IMR-90 (cell line): ENCODE results near the gene REC114. TPM values are rescaled to one million over a fixed set of nuclear protein-coding genes. Genes with fewer than 3 reads are reported as not detected.

ENCODE experiments used
- ATAC-seq: fragments of 200-7000 bp; cut with Tn5 transposase; 2 replicates; pipeline ENCODE4 v1.9.1; 2020; ENCODE audit warnings: low read depth, mild to moderate bottlenecking, moderate library complexity
- BruUV-seq: library from RNA; stranded (reverse); fragments of 400-500 nt; replicated peaks from 2 replicates; lab custom pipeline; 2021; lab: Mats Ljungman, UMichigan
- CTCF ChIA-PET: fragments of 300-600 bp; formaldehyde crosslinking; extraction: SDS; loops from one replicate; lab custom pipeline; 2021; ENCODE audit warnings: antibody characterized with exemption; lab: Yijun Ruan, JAX
- POLR2A ChIA-PET: fragments of 300-600 bp; sonication (Branson Sonifier 250); formaldehyde crosslinking; loops from one replicate; lab custom pipeline; 2022; ENCODE audit warnings: antibody characterized with exemption; ENCODE audit not compliant: unreplicated experiment; lab: Charles Lee
- DNase-seq: peaks from one replicate; pipeline ENCODE4 v3.0.0; 2013
- H2AFZ ChIP-seq: replicated peaks from 2 replicates; pipeline ENCODE3; 2013; ENCODE audit warnings: low read length, mild to moderate bottlenecking; ENCODE audit not compliant: poor library complexity
- H2AK5ac ChIP-seq: 2 replicates; pipeline ENCODE4 v1.6.1; 2013; ENCODE audit warnings: low read depth, low read length, inconsistent platforms
- H2AK9ac ChIP-seq: replicated peaks from 2 replicates; pipeline ENCODE3; 2013; ENCODE audit warnings: mild to moderate bottlenecking, low read depth, low read length, moderate library complexity; ENCODE audit not compliant: poor library complexity
- H2BK120ac ChIP-seq: 2 replicates; pipeline ENCODE4 v1.6.1; 2013; ENCODE audit warnings: low read depth, low read length, inconsistent platforms
- H2BK15ac ChIP-seq: 3 replicates; pipeline ENCODE4 v1.6.1; 2013; ENCODE audit warnings: low read depth, low read length, inconsistent platforms
- H2BK20ac ChIP-seq: 2 replicates; pipeline ENCODE4 v1.6.1; 2013; ENCODE audit warnings: low read depth, mild to moderate bottlenecking, inconsistent platforms, low read length, moderate library complexity
- H2BK5ac ChIP-seq: 2 replicates; pipeline ENCODE4 v1.6.1; 2013; ENCODE audit warnings: mild to moderate bottlenecking, low read depth, low read length, inconsistent platforms; ENCODE audit not compliant: poor library complexity, severe bottlenecking
- H3K14ac ChIP-seq: replicated peaks from 2 replicates; pipeline ENCODE4 v1.6.1; 2013; ENCODE audit warnings: low read depth, low read length, inconsistent platforms
- H3K18ac ChIP-seq: 2 replicates; pipeline ENCODE4 v1.6.1; 2013; ENCODE audit warnings: low read depth, low read length, control low read depth
- H3K23ac ChIP-seq: 2 replicates; pipeline ENCODE4 v1.6.1; 2013; ENCODE audit warnings: low read depth, low read length, inconsistent platforms
- H3K27ac ChIP-seq: 2 replicates; pipeline ENCODE4 v1.5.1; 2013; ENCODE audit warnings: mild to moderate bottlenecking, control low read depth, low read length; ENCODE audit not compliant: insufficient read depth
- H3K27me3 ChIP-seq: 2 replicates; pipeline ENCODE4 v1.6.1; 2013; ENCODE audit warnings: low read length; ENCODE audit not compliant: control insufficient read depth, insufficient read depth
- H3K36me3 ChIP-seq: 2 replicates; pipeline ENCODE4 v1.6.1; 2013; ENCODE audit warnings: low read length, mixed read lengths; ENCODE audit not compliant: control insufficient read depth, insufficient read depth
- H3K4ac ChIP-seq: 2 replicates; pipeline ENCODE4 v1.6.1; 2013; ENCODE audit warnings: low read depth, low read length, inconsistent platforms
- H3K4me1 ChIP-seq: 2 replicates; pipeline ENCODE4 v1.6.1; 2013; ENCODE audit warnings: low read length, mixed read lengths; ENCODE audit not compliant: control insufficient read depth, insufficient read depth
- H3K4me2 ChIP-seq: 2 replicates; pipeline ENCODE4 v1.6.1; 2013; ENCODE audit warnings: low read depth, mild to moderate bottlenecking, control low read depth, low read length, moderate library complexity
- H3K4me3 ChIP-seq: 2 replicates; pipeline ENCODE4 v1.5.1; 2013; ENCODE audit warnings: low read depth, mild to moderate bottlenecking, control low read depth, low read length, moderate library complexity; ENCODE audit not compliant: insufficient read depth
- H3K56ac ChIP-seq: 2 replicates; pipeline ENCODE4 v1.6.1; 2013; ENCODE audit warnings: low read length, inconsistent platforms; ENCODE audit not compliant: insufficient read depth; ENCODE audit errors: extremely low read depth
- H3K79me1 ChIP-seq, 2 experiments: 2 replicates each; pipeline ENCODE4 v1.6.1; 2013; ENCODE audit warnings: low read length in 2 of 2, inconsistent platforms in 1 of 2, low read depth in 1 of 2
- H3K9ac ChIP-seq: 2 replicates; pipeline ENCODE4 v1.6.1; 2013; ENCODE audit warnings: low read depth, low read length, control low read depth
- H3K9me1 ChIP-seq: 2 replicates; pipeline ENCODE4 v1.6.1; 2013; ENCODE audit warnings: low read length, inconsistent platforms; ENCODE audit not compliant: insufficient read depth
- H3K9me3 ChIP-seq: 2 replicates; pipeline ENCODE4 v1.6.1; 2013; ENCODE audit warnings: low read length; ENCODE audit not compliant: control insufficient read depth, insufficient read depth
- H4K20me1 ChIP-seq: 2 replicates; pipeline ENCODE4 v1.6.1; 2013; ENCODE audit warnings: low read length, inconsistent platforms; ENCODE audit not compliant: insufficient read depth
- H4K5ac ChIP-seq: 2 replicates; pipeline ENCODE4 v1.6.1; 2013; ENCODE audit warnings: mild to moderate bottlenecking, low read depth, low read length, control low read depth
- H4K8ac ChIP-seq, 2 experiments: 2 replicates each; pipeline ENCODE4 v1.6.1; 2013; ENCODE audit warnings: low read depth in 2 of 2, low read length in 2 of 2, control low read depth in 1 of 2, inconsistent platforms in 1 of 2
- H4K91ac ChIP-seq: 2 replicates; pipeline ENCODE4 v1.6.1; 2013; ENCODE audit warnings: low read depth, low read length, inconsistent platforms; ENCODE audit not compliant: insufficient read depth
- CTCF ChIP-seq: conservative IDR thresholded peaks from 2 replicates; pipeline ENCODE4 v1.5.1; 2012; ENCODE audit warnings: mild to moderate bottlenecking, low read depth, low read length, improper control_type of control experiment
- MAFK ChIP-seq: IDR thresholded peaks from 2 replicates; pipeline ENCODE4 v1.6.1; 2012; ENCODE audit warnings: low read depth, low read length, improper control_type of control experiment
- NFE2L2 ChIP-seq: fragments of 150-350 bp; IDR thresholded peaks from 2 replicates; pipeline ENCODE4 v1.6.1; 2016; ENCODE audit warnings: low read depth, mild to moderate bottlenecking, low read length
- RAD21 ChIP-seq: IDR thresholded peaks from 2 replicates; pipeline ENCODE4 v1.6.1; 2012; ENCODE audit warnings: low read length, improper control_type of control experiment
- SMC3 ChIP-seq: fragments of 150-350 bp; IDR thresholded peaks from 2 replicates; pipeline ENCODE4 v1.6.1; 2016; ENCODE audit warnings: low read depth, mild to moderate bottlenecking, antibody characterized with exemption, low read length, moderate library complexity
- USF2 ChIP-seq: fragments of 150-350 bp; IDR thresholded peaks from 2 replicates; pipeline ENCODE4 v1.6.1; 2017; ENCODE audit warnings: mild to moderate bottlenecking, antibody characterized with exemption, low read length, low read depth
- WGBS, 2 experiments: methylation state at CpG; one replicate each; pipeline versions ENCODE4 v1.1.5 to v1.1.7; 2013; ENCODE audit warnings: missing lambda C conversion rate in 2 of 2; ENCODE audit not compliant: insufficient read length in 1 of 2; ENCODE audit errors: extremely low coverage in 2 of 2; 5-methylcytosine and 5-hydroxymethylcytosine counted together
- dilution Hi-C: fragments of 300-500 bp; cut with HindIII; formaldehyde crosslinking; loops from one replicate; pipeline ENCODE4 v1.14.3; 2018; ENCODE audit warnings: low sequenced_read_pairs; ENCODE audit not compliant: unreplicated experiment
- in situ Hi-C: fragments of 300-500 bp; cut with MboI; formaldehyde crosslinking; loops from 3 replicates; pipeline ENCODE4 v1.14.3; 2019; ENCODE audit warnings: low sequenced_read_pairs, inconsistent platforms, mixed read lengths
- intact Hi-C: fragments of 100-400 bp; cut with micrococcal nuclease; formaldehyde crosslinking; loops from 2 replicates; pipeline ENCODE4 v1.10.0; 2022
- polyA plus RNA-seq, 3 experiments: library from polyadenylated mRNA; depleted of rRNA; stranded (reverse); fragments of >200 nt; gene quantifications; 2 replicates each; pipeline ENCODE4 v1.2.3, GENCODE V29; 2012; ENCODE audit warnings: low replicate concordance in 1 of 3
- total RNA-seq: library from RNA; depleted of rRNA; stranded (reverse); fragments of >200 nt; gene quantifications from 2 replicates; pipeline ENCODE4 v1.2.3, GENCODE V29; 2012
- TF ChIP-seq, protein P1 (sequence below): fragments of 150-350 bp; IDR thresholded peaks from 2 replicates; pipeline ENCODE4 v1.6.1; 2016; ENCODE audit warnings: low read depth, mild to moderate bottlenecking, low read length, moderate library complexity, borderline replicate concordance

REC114 gene
- total and polyA plus RNA-seq, 2 of the 4 experiments (the other 2 are of a cell fraction) = not detected

DNA sequence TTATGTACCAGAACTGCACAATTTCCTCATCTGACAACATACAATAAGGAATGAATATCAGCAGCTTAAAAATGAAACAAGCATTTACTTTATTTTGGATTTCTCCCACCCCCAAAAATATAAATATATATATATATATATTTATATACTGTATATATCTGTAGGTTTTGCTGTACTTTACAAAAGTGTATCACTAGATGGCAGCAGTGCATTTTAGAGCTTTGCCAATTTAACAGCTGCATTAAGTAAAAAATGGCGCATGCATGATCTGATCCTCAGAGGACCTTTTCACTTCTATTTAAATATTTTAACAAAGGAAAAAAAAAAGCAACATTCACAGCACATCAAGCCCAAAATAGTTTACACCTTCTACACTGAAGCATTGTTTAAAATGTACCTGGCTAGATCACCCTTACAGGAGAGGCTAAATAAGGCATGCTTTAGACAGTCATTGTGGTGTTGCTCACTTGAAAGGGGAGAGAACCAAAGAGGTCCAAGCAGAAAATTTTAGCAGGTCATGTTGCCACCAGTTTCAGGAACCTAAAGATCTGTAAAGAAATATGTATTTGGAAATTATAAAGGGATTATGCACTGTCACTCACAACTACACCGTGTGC, 117.6 kb downstream of the REC114 start:
- Histone ChIP-seq H3K27ac (no peak overlapping the region), H3K36me3 (peaks cover 22% of the 10 kb centered on the region), H2AFZ (no peak overlapping the region), H3K4me1 (peaks cover 13% of the 10 kb centered on the region), H2BK15ac (no peak overlapping the region), H4K8ac (0 out of 4 replicates have a peak overlapping the region, but pooled peaks of 1 of the 2 experiments have one; percentile 15), H3K9me3 (no peaks in the 10 kb centered on the region), H3K23ac (no peak overlapping the region), H2BK5ac (no peak overlapping the region), H3K4me3 (no peak overlapping the region), H2BK20ac (no peak overlapping the region), H3K9ac (no peak overlapping the region), H3K56ac (no peak overlapping the region), H3K9me1 (0 out of 2 replicates have a peak, but pooled peaks cover 3% of the 10 kb centered on the region), H3K4ac (no peak overlapping the region), H2BK120ac (no peak overlapping the region), H4K5ac (no peak overlapping the region), H3K4me2 (no peak overlapping the region), H3K27me3 (no peaks in the 10 kb centered on the region), H3K79me1 (peaks cover 10 to 28% of the 10 kb centered on the region in 2 experiments), H3K18ac (no peak overlapping the region), H2AK9ac (no peak overlapping the region), H2AK5ac (no peak overlapping the region), H4K20me1 (peaks cover 26% of the 10 kb centered on the region), H3K14ac (no peak overlapping the region), H4K91ac (no peak overlapping the region)
- dilution Hi-C loops = no loop called here
- intact Hi-C loops = loop anchor here (1.0 to 2.0 kb wide), 3 partner anchors 76 to 254 kb away; no protein-coding TSS in a partner anchor
- WGBS, 2 experiments = no CpG with 5 or more reads among the region's 2 CpGs
- POLR2A ChIA-PET = no interaction called here
- TF ChIP-seq CTCF (peak; percentile 69), SMC3 (peak; percentile 56), NFE2L2 (no peak), MAFK (no peak), RAD21 (peak; percentile 76), USF2 (no peak)
- TF ChIP-seq, protein P1, sequence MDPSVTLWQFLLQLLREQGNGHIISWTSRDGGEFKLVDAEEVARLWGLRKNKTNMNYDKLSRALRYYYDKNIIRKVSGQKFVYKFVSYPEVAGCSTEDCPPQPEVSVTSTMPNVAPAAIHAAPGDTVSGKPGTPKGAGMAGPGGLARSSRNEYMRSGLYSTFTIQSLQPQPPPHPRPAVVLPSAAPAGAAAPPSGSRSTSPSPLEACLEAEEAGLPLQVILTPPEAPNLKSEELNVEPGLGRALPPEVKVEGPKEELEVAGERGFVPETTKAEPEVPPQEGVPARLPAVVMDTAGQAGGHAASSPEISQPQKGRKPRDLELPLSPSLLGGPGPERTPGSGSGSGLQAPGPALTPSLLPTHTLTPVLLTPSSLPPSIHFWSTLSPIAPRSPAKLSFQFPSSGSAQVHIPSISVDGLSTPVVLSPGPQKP = no peak
- in situ Hi-C loops = loop anchor here (5.0 kb wide), 1 partner anchor 137 kb away; no protein-coding TSS in a partner anchor
- DNase-seq (peak; percentile 84), ATAC-seq (peak; percentile 70)
- CTCF ChIA-PET = interaction anchor here (1.2 to 3.1 kb wide), 2 partner anchors 71 to 75 kb away, joined by 6 to 33 read pairs; partner anchors contain the start of gene NPTN
- no TSS peak for BruUV-seq
